Measurements from ENCODE around the gene DRC1.

DNA sequence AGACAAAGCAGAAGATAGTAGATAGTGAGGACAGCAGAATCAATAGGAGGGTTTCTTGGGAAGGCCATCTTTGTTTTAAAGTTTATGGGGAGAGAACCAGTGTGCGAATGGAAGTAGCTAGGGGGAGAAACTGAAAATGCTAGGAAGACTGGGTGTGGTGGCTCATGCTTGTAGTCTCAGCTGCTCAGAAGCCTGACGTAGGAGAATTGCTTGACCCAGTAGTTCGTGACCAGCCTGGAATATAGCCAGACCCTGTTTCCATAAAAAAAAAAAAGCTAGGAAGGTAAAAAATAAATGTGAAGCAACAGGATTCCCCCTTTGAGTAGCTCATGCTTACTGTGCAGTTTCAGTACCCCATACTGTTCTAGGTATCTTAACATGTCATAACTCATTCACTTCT lies 19.2 kb upstream of the DRC1 start:
- TF ChIP-seq POLR2A (IDR thresholded peaks at IDR 0.05) (no peak), POLR2AphosphoS5 (IDR thresholded peaks at IDR 0.05) (no peak), CTCF (IDR thresholded peaks at IDR 0.05) (no peak), EP300 (IDR thresholded peaks at IDR 0.05; ENCODE audit: low read depth) (no peak)
